Upper lobe of left lung (tissue), 4 donors: Measurements from ENCODE around the gene DYNLT5.

Experiments used
- EP300 ChIP-seq, 4 donors: sonication (generic); formaldehyde crosslinking; IDR thresholded peaks; one replicate each; pipeline ENCODE4 v1.5.1; 2017; ENCODE audit warnings: antibody characterized with exemption in 4 of 4, control low read depth in 2 of 4
- POLR2A ChIP-seq, 4 donors: fragments of 450-650 bp; IDR thresholded peaks; one replicate each; pipeline ENCODE4 v1.5.1; 2016 to 2017; ENCODE audit warnings: antibody characterized with exemption in 4 of 4, mild to moderate bottlenecking in 2 of 4
- POLR2AphosphoS5 ChIP-seq, 2 donors: sonication (generic); formaldehyde crosslinking; IDR thresholded peaks; one replicate each; pipeline ENCODE4 v1.5.1; 2017; ENCODE audit warnings: antibody characterized with exemption in 2 of 2
- TF ChIP-seq, protein P1 (sequence below), 6 experiments: fragments of 450-650 bp in 4 of 6; fragments of 200-600 bp in 2 of 6; sonication (generic) in 2 of 6; IDR thresholded peaks; one replicate each; pipeline ENCODE4 v1.5.1; 2016 to 2019; ENCODE audit warnings: antibody characterized with exemption in 6 of 6

- TF ChIP-seq POLR2A (IDR thresholded peaks at IDR 0.05) (no peak), EP300 (IDR thresholded peaks at IDR 0.05) (no peak), POLR2AphosphoS5 (IDR thresholded peaks at IDR 0.05) (no peak)
- TF ChIP-seq, protein P1, sequence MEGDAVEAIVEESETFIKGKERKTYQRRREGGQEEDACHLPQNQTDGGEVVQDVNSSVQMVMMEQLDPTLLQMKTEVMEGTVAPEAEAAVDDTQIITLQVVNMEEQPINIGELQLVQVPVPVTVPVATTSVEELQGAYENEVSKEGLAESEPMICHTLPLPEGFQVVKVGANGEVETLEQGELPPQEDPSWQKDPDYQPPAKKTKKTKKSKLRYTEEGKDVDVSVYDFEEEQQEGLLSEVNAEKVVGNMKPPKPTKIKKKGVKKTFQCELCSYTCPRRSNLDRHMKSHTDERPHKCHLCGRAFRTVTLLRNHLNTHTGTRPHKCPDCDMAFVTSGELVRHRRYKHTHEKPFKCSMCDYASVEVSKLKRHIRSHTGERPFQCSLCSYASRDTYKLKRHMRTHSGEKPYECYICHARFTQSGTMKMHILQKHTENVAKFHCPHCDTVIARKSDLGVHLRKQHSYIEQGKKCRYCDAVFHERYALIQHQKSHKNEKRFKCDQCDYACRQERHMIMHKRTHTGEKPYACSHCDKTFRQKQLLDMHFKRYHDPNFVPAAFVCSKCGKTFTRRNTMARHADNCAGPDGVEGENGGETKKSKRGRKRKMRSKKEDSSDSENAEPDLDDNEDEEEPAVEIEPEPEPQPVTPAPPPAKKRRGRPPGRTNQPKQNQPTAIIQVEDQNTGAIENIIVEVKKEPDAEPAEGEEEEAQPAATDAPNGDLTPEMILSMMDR (IDR thresholded peaks at IDR 0.05), result no peak
Observed at GRCh38 chr1:66730462-66730861, 21.8 kb upstream of the DYNLT5 start.
